Measurements from ENCODE around the gene SEZ6L. TPM values are rescaled to one million over a fixed set of nuclear protein-coding genes. Genes with fewer than 3 reads are reported as not detected.
A peak's percentile ranks its signal among the peaks of the same experiment; 100 is the strongest.

The SEZ6L gene
- total RNA-seq, 1 donor = not detected

DNA sequence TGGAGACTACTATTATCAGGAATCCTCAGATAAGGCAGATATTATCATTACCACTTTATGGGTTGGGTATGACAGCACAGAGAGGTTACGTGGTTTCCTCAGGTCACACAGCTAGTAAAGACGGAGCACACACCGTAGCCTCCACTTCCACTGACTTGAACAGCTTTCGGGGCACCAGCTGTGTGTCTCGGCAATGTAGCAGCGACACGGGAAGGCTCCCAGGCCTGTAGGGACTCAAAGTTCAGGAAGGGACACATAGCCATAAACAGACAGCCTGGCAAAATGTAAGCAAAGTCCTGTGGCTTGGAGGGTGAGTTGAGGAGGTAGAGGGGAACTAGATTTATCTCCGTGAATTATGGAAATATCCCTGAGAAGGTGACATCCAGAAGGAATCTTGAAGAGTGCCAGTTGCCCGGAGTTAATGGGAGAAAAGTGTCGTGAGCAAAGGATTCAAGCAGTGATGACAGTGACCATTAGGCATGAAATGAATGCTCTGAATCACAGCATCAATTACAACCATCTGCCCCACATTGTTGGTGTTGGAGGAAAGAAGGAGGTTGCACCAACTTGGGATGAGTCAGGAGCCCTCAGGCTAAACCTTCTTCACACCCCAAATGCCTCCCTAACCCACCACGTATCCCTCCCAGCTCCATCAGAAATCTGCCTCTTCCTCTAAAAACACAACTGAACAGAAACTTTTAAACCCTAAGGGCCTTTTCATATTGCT is 153.1 kb downstream of the SEZ6L start:
- DNase-seq (ENCODE audit: low read depth) = peak; percentile 59
- H3K4me3 ChIP-seq (ENCODE audit: low read depth, low read length) = no peak overlapping the region
- TF ChIP-seq, protein P1, sequence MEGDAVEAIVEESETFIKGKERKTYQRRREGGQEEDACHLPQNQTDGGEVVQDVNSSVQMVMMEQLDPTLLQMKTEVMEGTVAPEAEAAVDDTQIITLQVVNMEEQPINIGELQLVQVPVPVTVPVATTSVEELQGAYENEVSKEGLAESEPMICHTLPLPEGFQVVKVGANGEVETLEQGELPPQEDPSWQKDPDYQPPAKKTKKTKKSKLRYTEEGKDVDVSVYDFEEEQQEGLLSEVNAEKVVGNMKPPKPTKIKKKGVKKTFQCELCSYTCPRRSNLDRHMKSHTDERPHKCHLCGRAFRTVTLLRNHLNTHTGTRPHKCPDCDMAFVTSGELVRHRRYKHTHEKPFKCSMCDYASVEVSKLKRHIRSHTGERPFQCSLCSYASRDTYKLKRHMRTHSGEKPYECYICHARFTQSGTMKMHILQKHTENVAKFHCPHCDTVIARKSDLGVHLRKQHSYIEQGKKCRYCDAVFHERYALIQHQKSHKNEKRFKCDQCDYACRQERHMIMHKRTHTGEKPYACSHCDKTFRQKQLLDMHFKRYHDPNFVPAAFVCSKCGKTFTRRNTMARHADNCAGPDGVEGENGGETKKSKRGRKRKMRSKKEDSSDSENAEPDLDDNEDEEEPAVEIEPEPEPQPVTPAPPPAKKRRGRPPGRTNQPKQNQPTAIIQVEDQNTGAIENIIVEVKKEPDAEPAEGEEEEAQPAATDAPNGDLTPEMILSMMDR (IDR thresholded peaks at IDR 0.05; ENCODE audit: insufficient read depth, low read depth, low read length) = no peak

DNA sequence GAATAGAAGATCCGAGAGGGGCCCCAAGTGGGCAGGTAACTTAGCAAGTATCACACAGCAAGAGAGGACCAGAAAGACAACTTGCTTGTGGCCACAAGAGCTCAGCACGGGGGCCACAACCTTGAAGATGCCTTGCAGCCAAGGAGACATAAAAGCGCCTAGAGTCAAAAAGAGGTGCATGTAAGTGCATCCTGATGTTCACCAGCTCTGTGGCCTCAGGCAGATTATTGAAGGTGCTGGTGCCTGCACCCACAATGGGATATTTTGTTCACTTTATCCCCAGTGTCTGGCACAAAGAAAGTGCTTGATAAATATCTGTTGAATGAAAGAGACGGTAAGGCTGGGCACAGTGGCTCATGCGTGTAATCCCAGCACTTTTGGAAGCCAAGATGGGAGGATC is 153.8 kb downstream of the SEZ6L start:
- no peak for DNase-seq (ENCODE audit: low read depth)
- TF ChIP-seq, protein P1 (IDR thresholded peaks at IDR 0.05; ENCODE audit: insufficient read depth, low read depth, low read length) = no peak
- no peak overlapping the region for H3K4me3 ChIP-seq (ENCODE audit: low read depth, low read length)

DNA sequence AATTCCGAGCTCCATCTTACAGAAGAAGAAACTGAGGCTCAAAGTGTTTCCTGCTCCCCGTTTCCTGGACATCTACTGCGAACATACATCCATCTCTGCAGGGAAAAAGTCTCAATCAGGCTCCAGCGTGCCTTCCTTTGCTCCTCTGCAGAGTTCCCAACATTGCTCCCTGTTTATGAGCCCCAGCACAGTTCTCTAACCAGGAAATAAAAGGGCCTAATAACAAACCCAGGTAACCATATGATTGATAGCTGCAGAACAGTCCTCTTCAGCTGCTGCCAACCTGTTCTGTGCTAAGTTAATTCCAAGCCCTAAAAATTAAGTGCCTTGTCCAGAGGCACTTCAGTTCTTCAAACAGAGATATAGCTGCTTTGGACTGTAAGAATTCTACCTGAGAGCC is 154.9 kb downstream of the SEZ6L start:
- DNase-seq (ENCODE audit: low read depth) = no peak
- no peak overlapping the region for H3K4me3 ChIP-seq (ENCODE audit: low read depth, low read length)
- TF ChIP-seq, protein P1 (IDR thresholded peaks at IDR 0.05; ENCODE audit: insufficient read depth, low read depth, low read length) = no peak

DNA sequence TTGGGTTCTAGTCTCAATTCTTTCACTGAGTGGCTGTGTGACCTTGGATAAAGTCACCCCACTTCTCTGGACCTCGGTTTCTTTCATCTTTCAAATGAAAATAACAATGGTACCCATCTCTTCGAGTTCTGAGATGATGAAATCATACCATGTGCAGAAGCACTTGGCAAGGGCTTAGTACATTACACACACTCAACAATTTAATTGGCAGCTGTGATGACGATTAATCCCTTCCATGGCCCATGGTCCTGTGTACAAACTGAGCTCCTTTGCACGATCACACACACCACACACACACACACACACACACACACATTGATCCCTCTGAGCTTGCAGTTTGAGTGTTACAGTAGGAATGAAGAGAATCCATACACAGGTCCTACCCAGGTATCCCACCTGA is 156.4 kb downstream of the SEZ6L start:
- no peak overlapping the region for H3K4me3 ChIP-seq (ENCODE audit: low read depth, low read length)
- no peak for DNase-seq (ENCODE audit: low read depth)
- TF ChIP-seq, protein P1 (IDR thresholded peaks at IDR 0.05; ENCODE audit: insufficient read depth, low read depth, low read length) = no peak

DNA sequence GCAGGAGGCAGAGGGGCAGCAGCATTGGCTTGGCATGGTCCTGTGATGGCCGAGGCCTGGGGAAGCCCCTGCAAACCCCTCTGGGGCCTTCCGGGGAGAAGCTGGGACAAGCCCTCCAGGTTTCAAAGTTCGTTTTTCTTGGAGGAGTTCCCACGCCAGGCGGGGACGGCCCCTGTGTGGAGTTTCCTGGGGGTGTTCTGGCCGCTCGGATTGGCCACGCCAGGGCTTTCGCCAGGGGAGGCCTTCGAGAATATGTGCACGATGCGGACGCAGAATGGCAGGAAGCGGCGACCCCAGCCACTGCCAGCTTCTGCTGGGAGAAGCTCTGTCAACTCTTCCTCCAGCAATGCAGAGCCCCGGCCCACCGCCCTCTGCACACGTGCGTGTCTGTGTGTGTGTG is 157.5 kb downstream of the SEZ6L start:
- TF ChIP-seq, protein P1 (IDR thresholded peaks at IDR 0.05; ENCODE audit: insufficient read depth, low read depth, low read length) = no peak
- no peak overlapping the region for H3K4me3 ChIP-seq (ENCODE audit: low read depth, low read length)
- no peak for DNase-seq (ENCODE audit: low read depth)

DNA sequence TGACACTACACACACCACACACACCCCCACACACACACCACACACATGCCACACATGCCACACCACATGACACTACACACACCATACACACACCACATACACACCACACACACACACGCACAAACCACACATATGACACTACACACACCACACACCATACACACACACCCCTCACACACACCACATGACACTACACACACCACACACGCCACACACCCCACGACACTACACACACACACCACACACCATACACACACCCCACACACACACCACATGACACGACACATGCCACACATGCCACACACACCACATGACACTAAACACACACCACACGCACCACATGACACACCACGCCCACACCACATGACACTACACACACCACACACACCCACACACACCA is 158.0 kb downstream of the SEZ6L start:
- H3K4me3 ChIP-seq (ENCODE audit: low read depth, low read length) = no peak overlapping the region
- no peak for DNase-seq (ENCODE audit: low read depth)
- TF ChIP-seq, protein P1 (IDR thresholded peaks at IDR 0.05; ENCODE audit: insufficient read depth, low read depth, low read length) = no peak

DNA sequence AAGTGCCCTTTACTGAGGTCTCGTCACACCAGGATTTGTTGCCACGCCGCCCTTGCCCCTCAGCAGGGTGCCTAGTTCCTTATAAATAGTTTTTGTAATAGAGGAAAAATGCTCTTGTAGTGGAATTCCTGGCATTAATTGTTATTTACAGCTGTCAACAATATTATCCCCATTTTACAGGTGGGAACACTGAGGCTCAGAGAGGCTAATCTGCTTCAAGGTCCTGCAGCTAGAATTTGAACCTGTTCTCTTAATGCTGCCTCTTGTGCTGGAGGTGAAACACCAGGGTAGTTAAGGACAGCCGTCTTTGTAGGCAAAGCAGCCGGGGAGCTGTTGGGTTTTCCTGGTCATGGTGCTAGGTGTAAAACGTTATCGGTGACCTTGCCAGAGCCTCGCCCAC is 159.0 kb downstream of the SEZ6L start:
- no peak overlapping the region for H3K4me3 ChIP-seq (ENCODE audit: low read depth, low read length)
- TF ChIP-seq, protein P1 (IDR thresholded peaks at IDR 0.05; ENCODE audit: insufficient read depth, low read depth, low read length) = no peak
- no peak for DNase-seq (ENCODE audit: low read depth)

Data from fibroblast of villous mesenchyme (primary cell).